Measurements from ENCODE around the gene VGLL2. TPM values are rescaled to one million over a fixed set of nuclear protein-coding genes. Genes with fewer than 3 reads are reported as not detected.

Gene VGLL2
- polyA plus RNA-seq, 2 of the 4 experiments (the other 2 are of a cell fraction): not detected

- Histone ChIP-seq H3K9me3 (no peaks in the 10 kb centered on the region), H3K4me1 (no peaks in the 10 kb centered on the region), H3K4me3 (no peak overlapping the region), H3K4me2 (no peak overlapping the region), H3K27ac (no peak overlapping the region)
- FAIRE-seq (no peak), DNase-seq (ENCODE audit: low read depth in 1 of 2, low spot score in 1 of 2) (no peak), ATAC-seq (no peak)
- ChIA-PET POLR2A (no interaction called here), CTCF (no interaction called here)
- 23% methylated on average over 5 of the region's 5 CpGs for WGBS (ENCODE audit: missing lambda C conversion rate)
- TF ChIP-seq FOXS1 (CRISPR knock-in tag; IDR thresholded peaks at IDR 0.05): no peak
Measured at GRCh38 chr6:117275711-117276110, 10.4 kb downstream of the VGLL2 start.

GRCh38 chr6:117276778-117277316 lies 11.5 kb downstream of the VGLL2 start:
- no peak for FAIRE-seq
- no peak overlapping the region for H3K4me3 ChIP-seq
- no peaks in the 10 kb centered on the region for H3K9me3 ChIP-seq
- TF ChIP-seq CHD4 (IDR thresholded peaks at IDR 0.05; ENCODE audit: borderline replicate concordance) (no peak), ELK1 (IDR thresholded peaks at IDR 0.05; ENCODE audit: low read depth, low read length) (no peak), JUN (IDR thresholded peaks at IDR 0.05) (no peak), RNF2 (IDR thresholded peaks at IDR 0.05; ENCODE audit: borderline replicate concordance, low read depth) (no peak), FOSL2 (IDR thresholded peaks at IDR 0.05) (no peak), FOSL2 (CRISPR knock-in tag; IDR thresholded peaks at IDR 0.05) (no peak), KDM1A (IDR thresholded peaks at IDR 0.05; ENCODE audit: low read depth) (no peak), ZC3H11A (IDR thresholded peaks at IDR 0.05) (no peak), MAZ (IDR thresholded peaks at IDR 0.05; ENCODE audit: borderline replicate concordance, low read depth, low read length) (no peak), NR3C1 (IDR thresholded peaks at IDR 0.05) (no peak), NPAS2 (CRISPR knock-in tag; IDR thresholded peaks at IDR 0.05; ENCODE audit: borderline replicate concordance) (no peak), HOXB5 (CRISPR knock-in tag; IDR thresholded peaks at IDR 0.05) (no peak), HDAC2 (IDR thresholded peaks at IDR 0.05) (no peak)
- TF ChIP-seq, protein P1, sequence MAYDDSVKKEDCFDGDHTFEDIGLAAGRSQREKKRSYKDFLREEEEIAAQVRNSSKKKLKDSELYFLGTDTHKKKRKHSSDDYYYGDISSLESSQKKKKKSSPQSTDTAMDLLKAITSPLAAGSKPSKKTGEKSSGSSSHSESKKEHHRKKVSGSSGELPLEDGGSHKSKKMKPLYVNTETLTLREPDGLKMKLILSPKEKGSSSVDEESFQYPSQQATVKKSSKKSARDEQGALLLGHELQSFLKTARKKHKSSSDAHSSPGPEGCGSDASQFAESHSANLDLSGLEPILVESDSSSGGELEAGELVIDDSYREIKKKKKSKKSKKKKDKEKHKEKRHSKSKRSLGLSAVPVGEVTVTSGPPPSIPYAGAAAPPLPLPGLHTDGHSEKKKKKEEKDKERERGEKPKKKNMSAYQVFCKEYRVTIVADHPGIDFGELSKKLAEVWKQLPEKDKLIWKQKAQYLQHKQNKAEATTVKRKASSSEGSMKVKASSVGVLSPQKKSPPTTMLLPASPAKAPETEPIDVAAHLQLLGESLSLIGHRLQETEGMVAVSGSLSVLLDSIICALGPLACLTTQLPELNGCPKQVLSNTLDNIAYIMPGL (CRISPR knock-in tag; IDR thresholded peaks at IDR 0.05; ENCODE audit: borderline replicate concordance): no peak
- TF ChIP-seq, protein P2, sequence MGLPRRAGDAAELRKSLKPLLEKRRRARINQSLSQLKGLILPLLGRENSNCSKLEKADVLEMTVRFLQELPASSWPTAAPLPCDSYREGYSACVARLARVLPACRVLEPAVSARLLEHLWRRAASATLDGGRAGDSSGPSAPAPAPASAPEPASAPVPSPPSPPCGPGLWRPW (IDR thresholded peaks at IDR 0.05): no peak
- TF ChIP-seq, protein P3, sequence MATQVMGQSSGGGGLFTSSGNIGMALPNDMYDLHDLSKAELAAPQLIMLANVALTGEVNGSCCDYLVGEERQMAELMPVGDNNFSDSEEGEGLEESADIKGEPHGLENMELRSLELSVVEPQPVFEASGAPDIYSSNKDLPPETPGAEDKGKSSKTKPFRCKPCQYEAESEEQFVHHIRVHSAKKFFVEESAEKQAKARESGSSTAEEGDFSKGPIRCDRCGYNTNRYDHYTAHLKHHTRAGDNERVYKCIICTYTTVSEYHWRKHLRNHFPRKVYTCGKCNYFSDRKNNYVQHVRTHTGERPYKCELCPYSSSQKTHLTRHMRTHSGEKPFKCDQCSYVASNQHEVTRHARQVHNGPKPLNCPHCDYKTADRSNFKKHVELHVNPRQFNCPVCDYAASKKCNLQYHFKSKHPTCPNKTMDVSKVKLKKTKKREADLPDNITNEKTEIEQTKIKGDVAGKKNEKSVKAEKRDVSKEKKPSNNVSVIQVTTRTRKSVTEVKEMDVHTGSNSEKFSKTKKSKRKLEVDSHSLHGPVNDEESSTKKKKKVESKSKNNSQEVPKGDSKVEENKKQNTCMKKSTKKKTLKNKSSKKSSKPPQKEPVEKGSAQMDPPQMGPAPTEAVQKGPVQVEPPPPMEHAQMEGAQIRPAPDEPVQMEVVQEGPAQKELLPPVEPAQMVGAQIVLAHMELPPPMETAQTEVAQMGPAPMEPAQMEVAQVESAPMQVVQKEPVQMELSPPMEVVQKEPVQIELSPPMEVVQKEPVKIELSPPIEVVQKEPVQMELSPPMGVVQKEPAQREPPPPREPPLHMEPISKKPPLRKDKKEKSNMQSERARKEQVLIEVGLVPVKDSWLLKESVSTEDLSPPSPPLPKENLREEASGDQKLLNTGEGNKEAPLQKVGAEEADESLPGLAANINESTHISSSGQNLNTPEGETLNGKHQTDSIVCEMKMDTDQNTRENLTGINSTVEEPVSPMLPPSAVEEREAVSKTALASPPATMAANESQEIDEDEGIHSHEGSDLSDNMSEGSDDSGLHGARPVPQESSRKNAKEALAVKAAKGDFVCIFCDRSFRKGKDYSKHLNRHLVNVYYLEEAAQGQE (IDR thresholded peaks at IDR 0.05): no peak
- TF ChIP-seq, protein P4, sequence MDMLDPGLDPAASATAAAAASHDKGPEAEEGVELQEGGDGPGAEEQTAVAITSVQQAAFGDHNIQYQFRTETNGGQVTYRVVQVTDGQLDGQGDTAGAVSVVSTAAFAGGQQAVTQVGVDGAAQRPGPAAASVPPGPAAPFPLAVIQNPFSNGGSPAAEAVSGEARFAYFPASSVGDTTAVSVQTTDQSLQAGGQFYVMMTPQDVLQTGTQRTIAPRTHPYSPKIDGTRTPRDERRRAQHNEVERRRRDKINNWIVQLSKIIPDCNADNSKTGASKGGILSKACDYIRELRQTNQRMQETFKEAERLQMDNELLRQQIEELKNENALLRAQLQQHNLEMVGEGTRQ (IDR thresholded peaks at IDR 0.05): no peak
- ChIA-PET POLR2A (no interaction called here), CTCF (no interaction called here)
- no peak overlapping the region for H3K27ac ChIP-seq
- H3K4me1 ChIP-seq: no peaks in the 10 kb centered on the region
- 74% methylated on average over 10 of the region's 10 CpGs for WGBS (ENCODE audit: missing lambda C conversion rate)
- no peak for ATAC-seq
- H3K4me2 ChIP-seq: no peak overlapping the region
- DNase-seq (ENCODE audit: low read depth in 1 of 2, low spot score in 1 of 2): no peak

Data from A549 (cell line).